ENCODE results near the gene GDF2.

The GDF2 gene

DNA sequence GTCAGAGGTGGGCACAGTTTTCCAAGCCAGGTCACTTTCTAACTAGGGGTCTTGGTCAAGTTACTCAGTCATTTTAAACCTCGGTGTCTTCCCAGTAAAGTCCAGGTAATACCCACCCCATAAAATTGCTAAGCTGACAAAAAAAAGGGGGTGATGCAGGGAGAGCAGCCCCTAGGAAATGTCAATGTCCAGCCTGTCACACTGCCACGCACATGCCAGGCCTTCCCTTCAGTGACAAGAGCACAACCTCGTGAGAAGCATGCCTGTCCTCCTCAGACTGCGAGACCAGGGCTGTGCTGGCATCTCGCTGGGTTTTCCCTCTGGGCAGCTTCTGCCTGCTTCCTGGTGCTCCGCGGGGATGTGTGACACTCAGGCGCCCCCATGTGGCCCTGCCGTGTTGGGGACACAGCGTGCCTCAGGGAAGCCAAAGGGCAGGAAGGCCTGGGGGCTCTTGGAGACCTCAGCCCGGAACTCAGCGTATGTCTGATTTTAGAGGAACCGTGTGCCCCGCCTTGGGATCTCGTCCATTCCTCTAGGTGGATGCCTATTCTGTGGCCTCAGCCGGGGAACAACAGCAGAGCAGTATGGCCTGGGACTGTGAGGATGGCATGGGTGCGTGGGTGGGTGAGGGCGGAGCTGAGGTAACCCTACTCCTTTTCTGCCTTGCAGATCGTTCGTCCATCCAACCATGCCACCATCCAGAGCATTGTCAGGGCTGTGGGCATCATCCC is 10.2 kb upstream of the GDF2 start:
- DNase-seq (ENCODE audit: low read depth), result peak; percentile 41

DNA sequence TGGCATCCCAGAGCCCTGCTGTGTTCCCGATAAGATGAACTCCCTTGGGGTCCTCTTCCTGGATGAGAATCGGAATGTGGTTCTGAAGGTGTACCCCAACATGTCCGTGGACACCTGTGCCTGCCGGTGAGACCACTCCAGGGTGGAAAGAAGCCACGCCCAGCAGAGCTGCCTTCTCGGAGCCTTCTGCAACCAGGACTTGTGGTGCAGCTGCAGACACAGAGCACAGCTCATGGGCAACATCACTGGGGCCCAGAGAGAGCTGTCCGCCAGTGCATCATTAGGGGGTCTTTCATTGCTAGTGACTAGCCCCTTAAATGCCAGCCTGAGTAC is 9.6 kb upstream of the GDF2 start:
- DNase-seq (ENCODE audit: low read depth), result no peak

DNA sequence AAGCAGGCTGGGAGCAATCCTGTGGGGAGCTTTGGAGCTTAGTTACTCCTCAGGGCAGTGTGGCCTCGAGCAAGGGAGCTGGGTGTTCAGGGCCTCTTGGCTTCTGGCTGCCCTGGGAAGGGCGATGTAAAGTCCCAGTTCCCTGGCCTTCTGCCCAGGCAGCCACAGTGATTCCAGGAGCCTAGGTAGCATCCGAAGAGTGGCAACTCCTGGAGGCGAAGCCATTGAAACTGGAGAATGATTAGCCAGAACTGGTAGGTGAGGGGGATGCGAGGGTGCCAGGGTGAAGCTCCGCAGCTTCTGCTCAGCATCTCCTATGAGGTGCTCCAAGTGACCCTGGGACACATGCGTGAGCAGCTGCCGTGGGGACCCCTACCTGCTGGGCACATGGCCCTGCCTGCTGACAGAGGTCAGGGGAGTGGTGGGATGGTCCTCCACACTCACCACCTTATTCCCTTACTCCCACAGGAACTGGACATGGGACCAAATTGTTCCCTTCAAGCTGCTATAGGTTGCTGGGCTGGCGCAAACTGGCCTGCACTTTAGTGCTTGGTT is 7.8 kb upstream of the GDF2 start:
- DNase-seq (ENCODE audit: low read depth), result no peak

DNA sequence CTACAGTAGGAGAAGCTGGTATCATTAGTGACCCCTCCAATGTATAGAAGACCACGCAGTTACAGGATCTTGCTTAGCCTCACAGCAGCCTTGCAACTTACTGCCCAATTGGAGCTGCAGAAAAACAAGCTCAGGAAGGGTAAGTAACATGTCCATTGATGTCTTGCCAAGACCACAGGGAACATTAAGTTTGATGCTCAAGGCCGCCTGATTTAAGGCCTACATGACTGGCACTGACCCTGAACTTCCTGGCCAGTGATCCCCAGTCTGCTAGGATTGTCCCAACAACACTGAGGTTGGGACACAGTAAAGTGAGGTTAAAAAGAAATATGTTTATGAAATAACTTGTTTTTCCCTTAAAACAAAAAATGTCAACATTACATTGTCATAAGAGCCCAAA is 6.8 kb upstream of the GDF2 start:
- DNase-seq (ENCODE audit: low read depth), result no peak

DNA sequence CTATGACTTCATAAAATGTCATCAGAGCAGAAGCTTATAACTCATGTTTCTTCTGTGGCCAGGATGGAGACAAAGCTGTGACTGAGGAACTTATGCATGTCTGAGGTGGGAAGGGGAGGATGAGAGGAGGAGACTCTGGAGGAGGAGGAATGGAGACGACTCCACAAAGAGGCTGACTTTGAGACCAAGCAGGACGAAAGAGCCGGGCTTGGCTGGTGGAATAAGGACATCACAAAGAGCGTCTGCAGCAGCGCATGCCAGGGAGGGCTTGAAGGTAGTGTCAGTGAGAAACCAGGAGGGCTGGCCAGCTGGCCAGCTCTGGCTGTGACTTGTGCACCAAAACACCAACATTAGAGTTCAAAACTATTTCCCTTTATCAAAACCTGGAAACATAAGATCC is 6.1 kb upstream of the GDF2 start:
- DNase-seq (ENCODE audit: low read depth), result no peak

DNA sequence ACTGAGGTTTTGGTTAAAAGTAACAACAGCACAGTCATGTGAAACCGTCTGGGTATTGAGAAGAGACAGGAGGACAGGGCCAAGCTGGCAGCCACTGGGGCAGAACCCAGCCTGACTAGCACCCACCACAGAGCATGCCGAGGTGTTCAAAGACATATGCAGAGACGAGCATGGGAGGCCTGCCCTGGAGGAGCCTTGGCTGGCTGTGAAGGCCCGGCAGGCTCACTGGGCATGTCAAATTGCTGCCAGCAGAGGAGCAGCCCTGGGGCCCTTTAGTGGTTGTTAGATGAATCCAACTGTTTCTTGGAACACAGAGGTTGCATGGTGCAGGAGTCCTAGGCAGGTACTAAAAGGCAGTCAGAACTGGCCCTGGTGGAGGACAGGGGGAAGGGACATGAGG is 5.0 kb upstream of the GDF2 start:
- no peak for DNase-seq (ENCODE audit: low read depth)

DNA sequence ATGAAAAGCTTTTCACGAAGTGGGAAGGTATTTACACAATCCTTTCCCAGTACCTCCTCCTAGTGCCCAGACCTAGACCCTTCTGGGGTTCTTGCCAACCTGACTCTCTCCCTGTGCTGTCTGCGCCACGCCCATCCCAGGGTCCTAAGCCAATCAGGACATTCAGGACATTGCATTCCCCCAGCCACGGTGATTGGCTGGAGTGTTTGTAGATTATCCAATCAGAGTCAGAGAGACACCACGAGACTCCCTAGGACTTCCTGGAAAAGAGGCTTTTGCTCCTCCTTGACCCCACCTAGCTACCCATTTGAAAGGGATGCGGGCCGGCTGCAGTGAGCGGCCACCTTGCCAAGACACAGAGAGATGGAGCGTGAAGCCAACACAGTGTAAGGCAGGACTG is 3.5 kb upstream of the GDF2 start:
- no peak for DNase-seq (ENCODE audit: low read depth)

DNA sequence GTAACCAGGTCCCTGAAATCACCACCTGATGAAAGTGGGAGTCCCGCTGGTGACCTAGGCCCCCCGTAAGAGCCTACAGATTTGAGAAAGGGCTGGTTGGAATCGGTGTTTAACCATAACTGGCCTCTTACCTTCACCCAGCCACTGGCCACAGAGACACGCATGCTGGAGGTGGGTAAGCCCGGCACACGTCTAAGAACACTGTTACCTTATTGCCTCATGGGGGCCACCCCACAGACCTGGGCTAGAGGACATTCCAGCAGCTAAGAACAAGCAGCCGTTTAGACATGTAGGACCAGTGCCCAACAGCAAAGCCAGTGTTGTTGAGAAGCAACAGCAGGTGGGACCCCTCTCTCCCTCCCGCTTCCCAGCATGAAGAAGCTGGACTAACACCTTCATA is 2.5 kb upstream of the GDF2 start:
- no peak for DNase-seq (ENCODE audit: low read depth)

DNA sequence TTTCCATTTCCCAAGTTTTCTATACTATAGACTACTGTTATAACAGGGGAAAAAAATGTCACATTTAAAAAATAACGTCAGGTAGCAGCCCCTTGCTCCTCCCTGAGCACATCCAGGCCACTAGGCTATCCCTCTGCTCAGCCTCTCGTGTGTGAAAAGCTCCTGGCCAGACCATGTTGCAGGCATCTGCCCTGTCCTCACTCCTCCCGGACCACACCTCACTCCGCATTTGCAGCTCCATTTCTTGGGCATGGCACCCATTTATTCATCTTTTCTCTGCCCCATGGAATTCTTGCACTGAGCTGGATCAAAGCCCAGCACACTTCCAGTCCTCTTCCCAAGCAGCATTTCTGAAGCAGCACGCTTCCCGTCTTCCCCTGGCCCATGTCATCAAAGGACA is 1.4 kb upstream of the GDF2 start:
- DNase-seq (ENCODE audit: low read depth), result no peak

DNA sequence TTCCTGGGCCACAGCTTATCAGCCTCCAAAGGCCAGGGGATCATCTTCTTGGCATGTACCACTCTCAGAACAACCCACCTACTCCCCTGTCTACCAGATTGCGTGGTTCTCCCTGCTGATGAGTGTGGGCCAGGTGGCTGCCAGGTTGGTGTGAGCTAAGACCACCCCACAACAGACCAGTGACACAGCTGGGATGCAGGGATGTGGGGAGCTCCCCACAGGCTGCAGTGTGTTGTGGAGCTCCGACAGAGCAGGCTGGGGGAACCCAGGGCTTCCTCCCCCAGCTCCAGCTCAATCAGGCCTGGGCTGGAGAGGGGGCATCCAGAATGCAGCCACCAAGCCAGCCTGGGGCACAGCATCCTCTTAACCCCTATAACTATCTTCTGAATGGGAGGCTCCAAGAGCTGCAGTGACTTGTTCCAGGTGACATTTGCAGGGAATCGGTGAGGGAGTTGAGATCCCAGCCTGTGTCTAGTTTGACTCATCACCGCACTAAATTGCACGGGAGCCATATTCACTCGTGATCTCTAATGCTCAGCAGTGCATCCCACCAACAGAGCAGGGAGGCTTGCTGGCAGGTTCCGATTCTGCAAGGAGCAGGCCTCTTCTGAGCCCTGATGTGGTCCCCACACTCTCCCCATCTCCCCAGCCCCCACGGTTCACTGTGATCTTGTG is 596 bp upstream of the GDF2 start:
- no peak for DNase-seq (ENCODE audit: low read depth)

DNA sequence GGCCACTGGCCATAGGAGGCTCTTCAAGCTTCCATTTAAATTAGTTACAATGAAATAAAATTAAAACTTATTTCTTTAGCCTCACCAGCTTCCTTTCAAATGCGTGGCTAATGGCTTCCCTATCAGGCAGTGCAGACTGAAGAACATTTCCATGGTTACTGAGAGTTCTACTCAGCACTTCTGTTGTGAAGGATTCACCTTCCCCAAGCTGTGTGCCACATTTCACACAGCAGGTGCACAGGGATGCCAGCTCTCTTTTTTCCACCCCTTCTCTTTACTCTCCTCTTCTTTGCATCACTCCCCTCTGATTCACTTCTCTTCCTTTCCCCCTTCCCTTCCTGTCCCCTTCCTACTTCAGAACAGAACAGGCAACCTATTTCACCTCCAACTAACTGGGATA is 833 bp downstream of the GDF2 start:
- no peak for DNase-seq (ENCODE audit: low read depth)

DNA sequence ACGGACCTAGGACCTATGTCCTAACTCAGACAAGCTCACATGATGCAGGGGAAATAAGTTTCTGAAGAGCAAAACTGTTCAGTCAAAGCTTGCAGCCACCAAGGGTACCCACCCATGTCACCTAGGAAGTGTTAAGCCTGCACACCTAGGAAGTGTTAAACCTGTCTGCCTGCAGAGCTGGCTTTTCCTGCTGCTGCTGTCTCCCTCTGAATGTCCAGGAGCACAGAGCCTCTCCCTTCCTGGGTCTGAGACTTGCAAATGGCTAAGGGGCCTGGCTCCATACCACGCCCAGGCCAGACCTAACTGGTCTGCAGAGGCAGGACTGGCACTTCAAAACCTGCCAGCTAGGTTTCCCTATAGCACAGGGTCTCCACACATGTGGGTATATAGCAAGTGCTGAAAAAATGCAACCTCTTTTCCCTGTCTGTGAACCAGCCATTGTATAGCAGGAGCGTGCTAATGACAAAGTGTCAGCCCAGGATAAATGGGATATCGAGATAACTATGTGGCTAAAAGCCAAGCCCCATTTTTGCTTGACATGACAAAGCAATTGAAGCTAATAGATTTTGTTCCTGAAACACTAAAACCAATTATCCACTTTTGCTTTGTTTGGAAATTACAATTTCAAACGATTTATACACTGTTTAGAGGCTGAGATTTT is 1.5 kb downstream of the GDF2 start:
- no peak for DNase-seq (ENCODE audit: low read depth)

DNA sequence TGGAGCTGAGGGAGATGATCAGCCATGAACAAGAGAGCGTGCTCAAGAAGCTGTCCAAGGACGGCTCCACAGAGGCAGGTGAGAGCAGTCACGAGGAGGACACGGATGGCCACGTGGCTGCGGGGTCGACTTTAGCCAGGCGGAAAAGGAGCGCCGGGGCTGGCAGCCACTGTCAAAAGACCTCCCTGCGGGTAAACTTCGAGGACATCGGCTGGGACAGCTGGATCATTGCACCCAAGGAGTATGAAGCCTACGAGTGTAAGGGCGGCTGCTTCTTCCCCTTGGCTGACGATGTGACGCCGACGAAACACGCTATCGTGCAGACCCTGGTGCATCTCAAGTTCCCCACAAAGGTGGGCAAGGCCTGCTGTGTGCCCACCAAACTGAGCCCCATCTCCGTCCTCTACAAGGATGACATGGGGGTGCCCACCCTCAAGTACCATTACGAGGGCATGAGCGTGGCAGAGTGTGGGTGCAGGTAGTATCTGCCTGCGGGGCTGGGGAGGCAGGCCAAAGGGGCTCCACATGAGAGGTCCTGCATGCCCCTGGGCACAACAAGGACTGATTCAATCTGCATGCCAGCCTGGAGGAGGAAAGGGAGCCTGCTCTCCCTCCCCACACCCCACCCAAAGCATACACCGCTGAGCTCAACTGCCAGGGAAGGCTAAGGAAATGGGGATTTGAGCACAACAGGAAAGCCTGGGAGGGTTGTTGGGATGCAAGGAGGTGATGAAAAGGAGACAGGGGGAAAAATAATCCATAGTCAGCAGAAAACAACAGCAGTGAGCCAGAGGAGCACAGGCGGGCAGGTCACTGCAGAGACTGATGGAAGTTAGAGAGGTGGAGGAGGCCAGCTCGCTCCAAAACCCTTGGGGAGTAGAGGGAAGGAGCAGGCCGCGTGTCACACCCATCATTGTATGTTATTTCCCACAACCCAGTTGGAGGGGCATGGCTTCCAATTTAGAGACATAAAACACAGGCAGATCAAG is 3.3 kb downstream of the GDF2 start:
- DNase-seq (ENCODE audit: low read depth), result no peak

DNA sequence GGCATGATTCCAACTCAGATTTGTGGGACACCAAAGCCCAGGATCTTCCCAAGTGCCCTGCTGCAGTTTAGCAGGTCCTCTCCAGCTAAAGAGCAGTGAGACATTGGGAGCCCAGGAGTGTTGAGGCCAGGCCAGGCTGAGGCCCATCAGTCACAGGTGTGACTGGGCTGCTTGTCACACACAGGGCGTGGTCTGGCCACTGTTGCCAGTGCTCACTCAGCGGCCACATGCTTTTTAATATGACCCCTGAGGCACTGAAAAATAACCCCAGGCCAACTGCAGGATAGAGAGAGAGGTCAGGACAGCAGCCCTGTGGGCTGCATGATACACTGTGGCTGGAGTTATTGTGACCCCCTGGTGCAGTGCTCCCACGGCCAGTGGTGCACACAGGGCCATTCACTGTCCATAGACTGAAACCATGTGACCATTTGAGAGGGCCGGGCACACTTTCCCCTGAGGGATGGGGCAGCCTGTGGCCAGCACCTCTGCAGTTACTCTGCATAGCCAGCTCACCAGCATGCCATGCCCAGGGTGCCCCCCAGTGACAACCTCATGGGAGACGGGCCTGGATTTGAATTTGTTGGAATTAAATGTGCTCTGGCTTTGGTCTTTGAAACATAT is 4.2 kb downstream of the GDF2 start:
- DNase-seq (ENCODE audit: low read depth), result no peak

DNA sequence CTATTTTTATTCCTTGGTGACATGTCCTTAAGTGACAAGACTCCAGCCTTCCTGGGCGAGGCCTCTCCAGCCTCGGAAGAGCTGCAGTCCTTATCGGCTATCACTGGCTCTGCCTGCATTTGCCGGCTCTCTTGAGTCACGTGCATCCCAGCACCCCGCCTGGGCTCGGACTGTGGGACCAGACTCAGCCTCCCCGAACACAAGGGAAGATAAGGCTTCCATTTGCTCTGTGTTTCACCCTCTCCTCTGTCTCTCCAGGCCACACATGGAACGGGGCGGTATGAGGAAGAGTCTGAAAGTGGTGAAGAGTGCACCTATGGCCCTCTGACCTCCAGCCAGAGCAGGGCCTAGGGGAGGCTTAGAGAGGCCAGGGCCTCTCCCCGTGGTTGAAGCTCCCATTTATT is 4.7 kb downstream of the GDF2 start:
- no peak for DNase-seq (ENCODE audit: low read depth)

DNA sequence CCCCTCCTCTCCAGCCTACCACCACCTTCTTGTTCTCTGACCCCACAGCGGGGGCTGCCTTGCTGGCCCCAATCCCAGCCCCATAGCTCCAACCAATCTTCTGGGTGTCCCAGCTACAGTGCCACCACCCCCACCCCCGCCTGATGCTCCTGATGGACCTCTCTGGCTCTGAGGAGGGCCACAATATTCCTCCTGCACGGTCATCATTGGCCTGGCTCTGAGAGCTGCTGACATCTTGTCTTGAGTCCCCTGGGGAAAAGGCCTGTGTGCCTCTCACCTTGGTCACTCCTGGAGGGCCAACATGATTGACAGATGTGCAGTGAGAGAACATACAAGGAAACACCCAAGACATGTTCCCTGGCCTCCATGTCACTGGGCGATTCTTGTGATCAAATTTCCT is 7.6 kb downstream of the GDF2 start:
- DNase-seq (ENCODE audit: low read depth), result no peak

DNA sequence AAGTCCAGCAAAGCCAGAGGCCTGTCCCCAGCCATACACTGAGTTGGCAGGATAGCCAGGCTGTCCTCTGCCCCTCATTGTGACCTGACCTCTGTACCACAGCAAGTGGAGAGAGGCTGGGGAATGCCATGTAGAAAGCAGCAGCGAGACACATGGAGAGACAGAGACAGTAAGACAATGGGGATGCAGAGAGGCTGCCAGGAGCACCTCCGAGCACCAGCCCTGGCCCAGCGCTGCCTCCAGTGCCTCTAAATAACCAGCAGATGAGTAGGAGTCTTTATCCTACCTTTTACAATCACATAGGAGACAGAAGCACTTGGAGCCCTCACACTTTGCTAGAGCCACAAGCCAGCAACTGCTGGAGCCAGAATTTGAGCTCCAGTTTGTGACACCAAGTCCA is 8.1 kb downstream of the GDF2 start:
- DNase-seq (ENCODE audit: low read depth), result no peak

DNA sequence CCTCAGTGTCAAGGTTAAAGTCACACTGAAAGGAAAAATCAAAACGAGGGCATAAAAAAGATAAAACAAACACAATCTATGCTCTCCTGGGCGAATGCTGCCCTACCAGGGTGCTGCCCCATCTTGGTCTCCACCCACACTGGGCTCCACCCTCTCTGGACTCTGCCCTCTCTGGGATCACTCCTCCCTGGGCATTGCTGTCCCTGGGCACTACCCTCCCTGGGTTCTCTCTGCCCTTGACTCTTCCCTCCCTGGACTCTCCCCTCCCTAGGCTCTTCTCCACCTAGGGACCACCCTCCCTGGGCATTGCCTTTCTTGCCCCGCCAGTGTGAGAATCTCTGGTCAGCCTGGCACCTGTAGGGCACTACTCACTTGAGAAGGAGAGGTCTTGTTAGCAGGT is 8.6 kb downstream of the GDF2 start:
- no peak for DNase-seq (ENCODE audit: low read depth)

DNA sequence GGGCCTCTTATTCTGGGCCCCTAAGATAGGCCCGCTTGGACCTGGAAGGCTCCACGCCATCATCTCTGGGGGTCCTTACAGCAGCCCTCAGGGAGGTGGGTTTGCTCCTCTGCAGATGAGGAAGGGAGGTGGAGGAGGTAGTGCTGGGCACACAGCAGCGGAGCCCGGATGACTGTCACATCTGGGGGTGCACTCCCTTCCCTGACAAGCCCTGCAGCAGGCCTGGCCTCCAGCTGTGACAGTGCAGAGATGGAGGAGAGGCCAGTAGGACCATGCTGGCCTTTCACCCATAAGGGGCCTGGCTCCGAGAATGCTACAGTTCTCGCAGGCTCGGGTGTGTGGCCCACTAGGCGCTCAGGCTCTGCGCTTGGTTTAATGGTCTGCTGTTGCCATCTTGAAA is 9.2 kb downstream of the GDF2 start:
- DNase-seq (ENCODE audit: low read depth), result no peak

DNA sequence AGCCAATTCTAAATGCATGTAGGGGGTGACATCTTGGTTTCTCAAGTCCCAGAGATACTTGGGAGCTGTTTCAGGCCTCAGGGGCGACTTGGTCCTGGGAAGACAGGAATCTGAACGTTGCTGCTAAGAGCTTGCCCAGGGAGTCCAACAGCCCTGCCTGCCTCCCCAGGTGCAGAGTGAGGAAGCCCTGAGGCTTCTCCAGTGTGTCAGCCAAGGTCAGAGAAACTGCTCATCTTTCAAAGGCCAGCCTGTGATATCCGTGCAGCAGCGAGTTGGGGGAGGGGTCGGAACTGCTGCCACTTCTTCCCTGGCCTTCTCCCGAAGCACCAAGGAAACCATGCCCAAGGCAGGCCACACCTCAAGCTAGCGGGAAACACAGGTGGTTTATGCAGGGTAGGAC is 9.7 kb downstream of the GDF2 start:
- no peak for DNase-seq (ENCODE audit: low read depth)

DNA sequence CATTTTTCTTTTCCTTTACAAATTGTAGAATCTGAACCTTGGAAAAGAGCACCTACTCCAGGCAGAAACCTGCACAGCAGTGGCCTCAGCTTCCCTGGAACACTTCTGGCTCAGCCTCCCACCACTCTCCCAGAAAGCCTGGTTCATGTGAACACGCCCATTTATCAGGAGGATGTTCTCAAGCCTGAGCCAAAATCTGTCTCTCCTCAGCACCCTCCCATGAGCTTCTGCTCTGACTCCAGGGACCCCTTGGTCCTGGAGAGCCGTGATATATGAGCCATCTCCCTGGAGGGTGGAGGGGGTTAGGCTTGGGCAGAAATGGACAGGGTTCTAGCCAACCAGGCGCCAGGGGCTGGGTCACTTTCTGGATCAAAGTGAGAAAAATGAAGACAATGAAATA is 10.1 kb downstream of the GDF2 start:
- DNase-seq (ENCODE audit: low read depth), result no peak

DNA sequence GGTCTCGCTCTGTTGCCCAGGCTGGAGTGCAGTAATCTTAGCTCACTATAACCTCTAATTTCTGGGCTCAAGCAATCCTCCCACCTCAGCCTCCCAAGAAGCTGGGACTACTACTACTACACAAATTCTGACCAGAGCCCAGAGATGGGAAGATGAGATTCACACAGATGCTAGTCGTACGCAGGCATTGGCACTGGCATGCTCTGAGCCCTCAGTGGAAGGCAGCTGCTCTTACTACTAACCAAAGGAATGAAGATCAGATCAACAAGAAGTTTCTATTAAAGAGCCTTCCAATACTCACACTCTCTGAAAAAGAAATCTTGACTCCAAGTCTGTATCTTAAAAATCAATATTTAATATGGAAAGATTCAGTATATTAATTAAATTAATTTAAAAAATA is 10.7 kb downstream of the GDF2 start:
- no peak for DNase-seq (ENCODE audit: low read depth)
